Stomach (tissue), 9 donors: ENCODE data around the gene FNTB. TPM values are rescaled to one million over a fixed set of nuclear protein-coding genes. Genes with fewer than 3 reads are reported as not detected.

Experiments
- DNase-seq, 2 donors: peaks; one replicate each; pipeline versions ENCODE4 v3.0.0 to v3.0.0-alpha.2; 2013 to 2019
- H3K27ac ChIP-seq, 5 donors: fragments of 200-600 bp in 4 of 5; sonication (generic) in 4 of 5; one replicate each; pipeline ENCODE4 v1.5.1; 2013 to 2019; ENCODE audit warnings: mild to moderate bottlenecking in 1 of 5, moderate library complexity in 1 of 5
- H3K27me3 ChIP-seq, 3 donors: fragments of 200-600 bp; sonication (generic); one replicate each; pipeline ENCODE4 v1.5.1; 2017 to 2019; ENCODE audit warnings: mixed run types in 1 of 3
- H3K36me3 ChIP-seq, 4 donors: fragments of 200-600 bp; sonication (generic); 1 replicate in 3 of 4; 2 replicates in 1 of 4; pipeline ENCODE4 v1.5.1; 2016 to 2019
- H3K4me1 ChIP-seq, 4 donors: fragments of 200-600 bp; sonication (generic); one replicate each; pipeline ENCODE4 v1.5.1; 2016 to 2019
- H3K4me3 ChIP-seq, 4 donors: fragments of 200-600 bp; sonication (generic) in 3 of 4; one replicate each; pipeline ENCODE4 v1.5.1; 2016 to 2019; ENCODE audit warnings: mild to moderate bottlenecking in 1 of 4
- H3K9me3 ChIP-seq, 4 donors: fragments of 200-600 bp; sonication (generic); one replicate each; pipeline ENCODE4 v1.5.1; 2016 to 2019
- CTCF ChIP-seq, 7 experiments: fragments of 450-650 bp in 4 of 7; fragments of 200-600 bp in 3 of 7; sonication (generic) in 3 of 7; IDR thresholded peaks; one replicate each; pipeline ENCODE4 v1.5.1; 2016 to 2019; ENCODE audit warnings: antibody characterized with exemption in 7 of 7, control low read depth in 2 of 7, mild to moderate bottlenecking in 1 of 7
- EP300 ChIP-seq: sonication (generic); formaldehyde crosslinking; IDR thresholded peaks from one replicate; pipeline ENCODE4 v1.6.1; 2017; ENCODE audit warnings: antibody characterized with exemption
- POLR2A ChIP-seq, 4 donors: fragments of 450-650 bp; IDR thresholded peaks; one replicate each; pipeline ENCODE4 v1.6.1; 2016; ENCODE audit warnings: antibody characterized with exemption in 4 of 4, control low read depth in 2 of 4, mild to moderate bottlenecking in 1 of 4, moderate library complexity in 1 of 4
- POLR2AphosphoS5 ChIP-seq, 3 donors: sonication (generic); formaldehyde crosslinking; IDR thresholded peaks; one replicate each; pipeline ENCODE4 v1.6.1; 2016; ENCODE audit warnings: antibody characterized with exemption in 3 of 3
- WGBS, 5 donors: extraction: QIAGEN DNeasy Blood & Tissue Kit in 3 of 5; methylation state at CpG; one replicate each; pipeline versions ENCODE4 v1.1.5 to v1.1.7; 2013 to 2018; 5-methylcytosine and 5-hydroxymethylcytosine counted together
- intact Hi-C: fragments of 100-400 bp; cut with DNase I; formaldehyde crosslinking; loops from one replicate; pipeline ENCODE4 v1.15.1; 2023; ENCODE audit warnings: low total_unique reads
- polyA plus RNA-seq, 3 donors: library from polyadenylated mRNA; stranded (reverse); fragments of 200-250 nt; gene quantifications; one replicate each; pipeline ENCODE4 v1.2.3, GENCODE V29; 2013
- total RNA-seq, 5 donors: library from RNA; depleted of rRNA; stranded (reverse); fragments of >200 nt; gene quantifications; one replicate each; pipeline versions ENCODE4 v1.1.0 to v1.2.3, GENCODE V29; 2014 to 2016
- donor health status: healthy with polysubstance abuse.
- donor health status: Bipolar disorder and iron deficiency.
- donor health status: healthy.

FNTB gene
- total and polyA plus RNA-seq, 8 donors, result 2.9 to 18.3 (median 6.3) TPM; not detected in 1

DNA sequence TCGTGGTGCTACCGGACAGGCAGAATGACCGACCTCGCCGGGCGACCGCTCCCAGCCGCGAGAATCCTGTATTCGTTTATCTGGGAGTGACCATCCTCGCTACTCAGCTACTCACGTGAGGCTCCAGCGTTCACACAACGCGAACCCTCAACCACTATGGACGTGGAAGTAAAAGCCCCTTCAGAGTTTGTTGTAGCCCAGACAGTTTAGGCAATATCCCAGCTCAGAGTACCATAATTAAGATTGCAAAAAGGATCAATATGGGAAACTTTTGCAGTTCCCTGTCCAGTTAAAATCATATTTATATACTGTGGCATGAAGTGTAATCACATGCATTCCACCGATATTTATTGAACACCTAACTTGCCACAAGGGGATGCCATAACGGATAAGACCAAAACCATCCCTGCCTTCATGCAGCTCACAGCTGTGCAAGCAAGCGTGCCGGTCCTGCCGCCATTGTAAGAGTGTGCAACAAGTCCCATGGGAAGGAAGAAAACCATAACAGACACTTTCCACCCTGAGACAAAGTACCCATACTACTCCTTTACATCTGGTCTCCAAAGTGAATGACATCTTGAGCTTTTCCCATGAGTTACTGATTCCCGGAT is 116.6 kb downstream of the FNTB start:
- WGBS, 5 donors, result 6 to 14% (median 10%) methylated on average over 18 to 22 of the region's 22 CpGs

GRCh38 chr14:65104791-65105190 is 118.1 kb downstream of the FNTB start:
- Histone ChIP-seq H3K27me3 (no peaks in the 10 kb centered on the region), H3K4me1 (peaks cover 14 to 25% (median 22%) of the 10 kb centered on the region in 4 donors), H3K4me3 (no peak overlapping the region), H3K27ac (no peak overlapping the region), H3K36me3 (peaks cover 0 to 7% (median 2%) of the 10 kb centered on the region in 4 donors), H3K9me3 (no peaks in the 10 kb centered on the region)
- no peak for DNase-seq
- no peak for TF ChIP-seq CTCF (IDR thresholded peaks at IDR 0.05)
- no peak for TF ChIP-seq EP300
- no peak for TF ChIP-seq POLR2AphosphoS5 (IDR thresholded peaks at IDR 0.05)
- no peak for TF ChIP-seq POLR2A (IDR thresholded peaks at IDR 0.05)
- intact Hi-C loops, result no loop called here
- 83 to 100% (median 90%) methylated on average over 3 of the region's 3 CpGs for WGBS, 5 donors

More for the DNA sequence above, 116.6 kb downstream of the FNTB start:
- Histone ChIP-seq H3K4me1 (peaks cover 23 to 40% (median 35%) of the 10 kb centered on the region in 4 donors), H3K27me3 (no peaks in the 10 kb centered on the region), H3K27ac (peak overlapping the region; percentile 37 to 96 (median 64)), H3K4me3 (peak overlapping the region; percentile 70 to 96 (median 94)), H3K36me3 (peaks cover 0 to 7% (median 2%) of the 10 kb centered on the region in 4 donors), H3K9me3 (no peaks in the 10 kb centered on the region)
- DNase-seq, result peak in 1 of 2 donors; percentile 43
- intact Hi-C loops, result no loop called here
- TF ChIP-seq EP300, result no peak
- no peak for TF ChIP-seq POLR2A (IDR thresholded peaks at IDR 0.05)
- TF ChIP-seq CTCF (IDR thresholded peaks at IDR 0.05), result no peak
- TF ChIP-seq POLR2AphosphoS5 (IDR thresholded peaks at IDR 0.05), result no peak

DNA sequence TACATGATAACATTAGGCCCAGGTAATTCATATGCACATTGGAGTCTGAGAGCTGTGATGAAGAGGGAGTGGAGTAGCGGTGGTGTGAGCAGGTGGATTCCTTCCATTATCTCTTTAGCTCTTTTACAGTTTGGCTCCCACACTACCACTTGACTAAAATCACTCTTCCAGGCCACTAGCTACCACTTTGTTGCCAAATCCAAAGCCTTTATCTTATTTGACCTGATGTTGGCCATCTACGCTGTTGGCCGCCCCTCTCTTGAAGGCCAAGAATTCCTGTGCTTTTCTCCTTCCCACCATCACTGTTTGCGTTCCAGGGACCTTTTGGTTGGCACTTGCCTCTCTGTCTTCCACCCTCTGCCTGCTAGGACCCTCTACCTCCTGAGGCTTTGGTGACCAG is 119.6 kb downstream of the FNTB start:
- intact Hi-C loops, result no loop called here
- Histone ChIP-seq H3K4me1 (peaks cover under 1 to 10% (median 7%) of the 10 kb centered on the region in 4 donors), H3K36me3 (no peaks in the 10 kb centered on the region), H3K27ac (no peak overlapping the region), H3K27me3 (no peaks in the 10 kb centered on the region), H3K9me3 (no peaks in the 10 kb centered on the region), H3K4me3 (no peak overlapping the region)
- TF ChIP-seq EP300, result no peak
- no peak for TF ChIP-seq POLR2A (IDR thresholded peaks at IDR 0.05)
- TF ChIP-seq CTCF (IDR thresholded peaks at IDR 0.05), result no peak
- TF ChIP-seq POLR2AphosphoS5 (IDR thresholded peaks at IDR 0.05), result no peak
- WGBS, 5 donors, result 88 to 100% (median 91%) methylated on average over 4 of the region's 4 CpGs
- no peak for DNase-seq

- 22 to 65% (median 55%) methylated on average over 1 of the region's 1 CpG for WGBS, 5 donors
- TF ChIP-seq POLR2AphosphoS5 (IDR thresholded peaks at IDR 0.05) (no peak), POLR2A (IDR thresholded peaks at IDR 0.05) (no peak), CTCF (IDR thresholded peaks at IDR 0.05) (no peak), EP300 (no peak)
- no peak for DNase-seq
Observed at GRCh38 chr14:65106736-65107135, 120.0 kb downstream of the FNTB start.

More at GRCh38 chr14:65106736-65107135, 120.0 kb downstream of the FNTB start:
- H3K36me3 ChIP-seq, result no peaks in the 10 kb centered on the region
- no peak overlapping the region for H3K27ac ChIP-seq
- H3K27me3 ChIP-seq, result no peaks in the 10 kb centered on the region
- intact Hi-C loops, result no loop called here
- no peaks in the 10 kb centered on the region for H3K9me3 ChIP-seq
- no peak overlapping the region for H3K4me3 ChIP-seq
- H3K4me1 ChIP-seq, result peaks cover 0 to 6% (median 5%) of the 10 kb centered on the region in 4 donors
